ENCODE results near the gene LIPJ.

DNA sequence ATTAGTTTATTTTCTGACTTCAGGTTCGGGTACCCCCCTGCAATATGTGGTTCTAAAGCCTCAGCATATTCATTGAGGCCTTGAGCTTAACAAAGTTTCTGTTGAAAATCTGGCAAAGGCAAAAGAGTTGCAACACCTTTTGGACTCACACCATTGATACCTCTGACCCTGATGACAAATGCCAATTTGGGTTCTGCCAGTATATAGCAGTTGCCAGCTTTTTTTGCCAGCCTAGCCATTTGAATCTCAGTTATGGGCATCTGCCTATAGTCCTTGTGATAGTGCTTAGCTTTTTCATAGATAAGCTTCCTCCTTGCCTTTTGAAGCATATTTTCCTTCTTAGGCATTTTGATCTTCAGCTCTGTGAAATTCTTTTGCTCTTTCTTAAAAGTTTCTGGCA is 31.9 kb downstream of the LIPJ start:
- no peak for TF ChIP-seq POLR2A (IDR thresholded peaks at IDR 0.05; ENCODE audit: low read depth, low read length)
- no peak for TF ChIP-seq TAF1 (IDR thresholded peaks at IDR 0.05; ENCODE audit: borderline replicate concordance, low read depth, low read length)
